ENCODE measurements around the gene PARG.
"Not testable (repeated sequence)": the region's sequence is repeated elsewhere in the genome, so short reads cannot be mapped to it uniquely, and the experiment has no call there.

PARG gene

DNA sequence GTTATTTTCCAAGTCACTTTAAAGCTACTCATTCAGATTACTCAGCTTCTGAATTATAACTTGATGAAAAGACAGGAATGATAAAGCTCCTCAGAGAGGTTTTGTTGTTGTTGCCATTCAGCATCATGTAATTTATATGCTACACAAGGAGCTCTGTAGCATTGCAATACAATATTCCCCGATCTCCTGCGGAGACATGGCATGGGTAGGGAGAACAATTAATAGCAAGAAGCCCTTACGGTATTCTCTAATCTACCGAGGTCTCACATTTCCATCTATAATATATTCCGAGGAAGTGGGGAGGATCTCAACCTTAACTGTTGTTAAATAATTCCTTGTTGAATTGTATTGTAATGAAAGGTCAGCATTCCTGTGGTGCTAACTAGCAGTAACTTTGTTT, 81.9 kb downstream of the PARG start:
- not testable (repeated sequence) for H4K20me1 ChIP-seq (ENCODE audit: insufficient read depth); H3K27me3 ChIP-seq (ENCODE audit: insufficient read depth, low read depth); H3K4me2 ChIP-seq; H3K4me3 ChIP-seq (IDR thresholded peaks at IDR 0.05; ENCODE audit: insufficient read depth, low read depth, low read length); H3K4me1 ChIP-seq (ENCODE audit: low read depth, poor library complexity, severe bottlenecking); H2AFZ ChIP-seq (ENCODE audit: low read depth); H3K9ac ChIP-seq; H3K36me3 ChIP-seq (ENCODE audit: insufficient read depth); H3K27ac ChIP-seq; H3K79me2 ChIP-seq (ENCODE audit: insufficient read depth, low read depth)

GRCh38 chr10:49858697-49859382, 83.0 kb downstream of the PARG start:
- H3K27me3 ChIP-seq (ENCODE audit: insufficient read depth, low read depth); H3K4me2 ChIP-seq; H2AFZ ChIP-seq (ENCODE audit: low read depth); H3K79me2 ChIP-seq (ENCODE audit: insufficient read depth, low read depth); H3K9ac ChIP-seq; H3K27ac ChIP-seq; H4K20me1 ChIP-seq (ENCODE audit: insufficient read depth); H3K4me1 ChIP-seq (ENCODE audit: low read depth, poor library complexity, severe bottlenecking); H3K36me3 ChIP-seq (ENCODE audit: insufficient read depth); H3K4me3 ChIP-seq (IDR thresholded peaks at IDR 0.05; ENCODE audit: insufficient read depth, low read depth, low read length): not testable (repeated sequence)

GRCh38 chr10:49849520-49849919, 92.3 kb downstream of the PARG start:
- H3K4me2 ChIP-seq; H3K27me3 ChIP-seq (ENCODE audit: insufficient read depth, low read depth); H3K4me3 ChIP-seq (IDR thresholded peaks at IDR 0.05; ENCODE audit: insufficient read depth, low read depth, low read length); H4K20me1 ChIP-seq (ENCODE audit: insufficient read depth); H3K9ac ChIP-seq; H3K27ac ChIP-seq; H3K79me2 ChIP-seq (ENCODE audit: insufficient read depth, low read depth); H2AFZ ChIP-seq (ENCODE audit: low read depth); H3K4me1 ChIP-seq (ENCODE audit: low read depth, poor library complexity, severe bottlenecking); H3K36me3 ChIP-seq (ENCODE audit: insufficient read depth): not testable (repeated sequence)

DNA sequence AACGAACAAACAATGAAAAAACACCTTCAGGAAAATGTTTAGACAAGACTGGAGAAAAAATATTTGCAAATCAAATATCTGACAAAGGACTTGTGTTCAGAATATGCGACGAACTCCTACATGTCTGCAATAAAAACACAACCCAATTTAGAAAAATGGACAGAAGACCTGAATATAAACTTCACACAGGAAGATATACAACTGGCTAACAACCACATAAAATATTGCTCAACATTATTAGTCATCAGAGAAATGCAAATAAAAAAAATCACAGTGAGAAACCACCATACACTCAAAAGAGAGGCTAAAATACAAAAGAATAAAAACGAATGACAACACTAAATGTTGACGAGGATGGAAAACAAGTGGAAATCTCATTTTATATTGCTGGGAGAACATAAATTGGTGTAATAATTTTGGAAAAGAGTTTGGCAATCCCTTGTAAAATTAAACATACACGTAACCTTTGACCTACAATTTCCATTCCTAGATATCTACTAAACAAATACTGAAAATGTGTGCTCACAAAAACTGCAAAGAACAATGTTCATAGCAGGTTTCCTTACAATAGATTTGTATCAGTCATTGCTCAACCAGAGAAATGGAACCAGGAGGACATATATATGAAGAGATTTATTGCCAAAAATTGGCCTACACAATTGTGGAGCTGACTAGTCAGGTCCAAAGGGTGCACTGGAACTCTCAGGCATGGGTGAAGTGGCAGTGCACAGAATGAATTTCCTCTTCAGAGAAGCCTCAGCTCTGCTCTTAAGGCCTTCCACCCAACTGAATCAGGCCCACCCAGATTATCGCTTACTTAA, 96.8 kb downstream of the PARG start:
- peaks cover 3% of the 10 kb centered on the region; the same call in 1 of the 2 replicates for H3K36me3 ChIP-seq (ENCODE audit: insufficient read depth)
- no peaks in the 10 kb centered on the region for H4K20me1 ChIP-seq (ENCODE audit: insufficient read depth)
- H3K27ac ChIP-seq, result no peak overlapping the region
- no peaks in the 10 kb centered on the region for H3K4me1 ChIP-seq (ENCODE audit: low read depth, poor library complexity, severe bottlenecking)
- H3K27me3 ChIP-seq (ENCODE audit: insufficient read depth, low read depth), result no peaks in the 10 kb centered on the region
- TF ChIP-seq, protein P1, sequence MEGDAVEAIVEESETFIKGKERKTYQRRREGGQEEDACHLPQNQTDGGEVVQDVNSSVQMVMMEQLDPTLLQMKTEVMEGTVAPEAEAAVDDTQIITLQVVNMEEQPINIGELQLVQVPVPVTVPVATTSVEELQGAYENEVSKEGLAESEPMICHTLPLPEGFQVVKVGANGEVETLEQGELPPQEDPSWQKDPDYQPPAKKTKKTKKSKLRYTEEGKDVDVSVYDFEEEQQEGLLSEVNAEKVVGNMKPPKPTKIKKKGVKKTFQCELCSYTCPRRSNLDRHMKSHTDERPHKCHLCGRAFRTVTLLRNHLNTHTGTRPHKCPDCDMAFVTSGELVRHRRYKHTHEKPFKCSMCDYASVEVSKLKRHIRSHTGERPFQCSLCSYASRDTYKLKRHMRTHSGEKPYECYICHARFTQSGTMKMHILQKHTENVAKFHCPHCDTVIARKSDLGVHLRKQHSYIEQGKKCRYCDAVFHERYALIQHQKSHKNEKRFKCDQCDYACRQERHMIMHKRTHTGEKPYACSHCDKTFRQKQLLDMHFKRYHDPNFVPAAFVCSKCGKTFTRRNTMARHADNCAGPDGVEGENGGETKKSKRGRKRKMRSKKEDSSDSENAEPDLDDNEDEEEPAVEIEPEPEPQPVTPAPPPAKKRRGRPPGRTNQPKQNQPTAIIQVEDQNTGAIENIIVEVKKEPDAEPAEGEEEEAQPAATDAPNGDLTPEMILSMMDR (conservative IDR thresholded peaks at IDR 0.05; ENCODE audit: low read depth, low read length), result no peak
- no peaks in the 10 kb centered on the region for H3K79me2 ChIP-seq (ENCODE audit: insufficient read depth, low read depth)
- no peak overlapping the region for H3K4me2 ChIP-seq
- no peak overlapping the region for H3K4me3 ChIP-seq (IDR thresholded peaks at IDR 0.05; ENCODE audit: insufficient read depth, low read depth, low read length)
- H3K9ac ChIP-seq, result no peak overlapping the region
- H2AFZ ChIP-seq (ENCODE audit: low read depth), result no peak overlapping the region

DNA sequence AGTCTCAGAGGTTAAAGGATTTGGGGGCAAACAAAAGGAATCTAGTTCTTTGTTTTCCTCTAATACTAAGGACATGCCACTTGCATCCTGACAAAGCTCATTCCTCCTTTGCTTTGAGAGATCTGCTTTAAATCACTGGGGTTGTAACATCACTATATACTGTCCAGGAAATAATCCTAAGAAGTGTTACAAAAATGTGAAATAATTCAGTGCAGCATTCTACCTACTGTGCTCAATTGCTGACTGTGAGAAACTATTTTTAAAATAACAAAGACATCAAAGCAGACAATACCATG, 99.5 kb downstream of the PARG start:
- not testable (repeated sequence) for H3K4me3 ChIP-seq (IDR thresholded peaks at IDR 0.05; ENCODE audit: insufficient read depth, low read depth, low read length)

GRCh38 chr10:49841615-49842332, 100.1 kb downstream of the PARG start:
- TF ChIP-seq, protein P1 (conservative IDR thresholded peaks at IDR 0.05; ENCODE audit: low read depth, low read length), result no peak
- Histone ChIP-seq H3K36me3 (ENCODE audit: insufficient read depth) (peaks cover 3% of the 10 kb centered on the region; the same call in 1 of the 2 replicates), H3K27ac (no peak overlapping the region), H2AFZ (ENCODE audit: low read depth) (no peak overlapping the region), H3K79me2 (ENCODE audit: insufficient read depth, low read depth) (no peaks in the 10 kb centered on the region), H3K4me2 (no peak overlapping the region), H3K27me3 (ENCODE audit: insufficient read depth, low read depth) (no peaks in the 10 kb centered on the region), H3K4me1 (ENCODE audit: low read depth, poor library complexity, severe bottlenecking) (no peaks in the 10 kb centered on the region), H3K9ac (no peak overlapping the region), H3K4me3 (IDR thresholded peaks at IDR 0.05; ENCODE audit: insufficient read depth, low read depth, low read length) (no peak overlapping the region), H4K20me1 (ENCODE audit: insufficient read depth) (no peaks in the 10 kb centered on the region)

More for the DNA sequence above, 99.5 kb downstream of the PARG start:
- H3K4me2 ChIP-seq; H3K27ac ChIP-seq; H4K20me1 ChIP-seq (ENCODE audit: insufficient read depth); H3K79me2 ChIP-seq (ENCODE audit: insufficient read depth, low read depth); H3K4me1 ChIP-seq (ENCODE audit: low read depth, poor library complexity, severe bottlenecking); H2AFZ ChIP-seq (ENCODE audit: low read depth); H3K9ac ChIP-seq; H3K27me3 ChIP-seq (ENCODE audit: insufficient read depth, low read depth); H3K36me3 ChIP-seq (ENCODE audit: insufficient read depth): not testable (repeated sequence)
